Nucleus accumbens (tissue), 56 donors: ENCODE measurements around the gene PKP1.

Source experiments
- DNase-seq, 56 donors: peaks; one replicate each; lab custom pipeline; 2025; lab: John Stamatoyannopoulos, UW

Gene PKP1

DNA sequence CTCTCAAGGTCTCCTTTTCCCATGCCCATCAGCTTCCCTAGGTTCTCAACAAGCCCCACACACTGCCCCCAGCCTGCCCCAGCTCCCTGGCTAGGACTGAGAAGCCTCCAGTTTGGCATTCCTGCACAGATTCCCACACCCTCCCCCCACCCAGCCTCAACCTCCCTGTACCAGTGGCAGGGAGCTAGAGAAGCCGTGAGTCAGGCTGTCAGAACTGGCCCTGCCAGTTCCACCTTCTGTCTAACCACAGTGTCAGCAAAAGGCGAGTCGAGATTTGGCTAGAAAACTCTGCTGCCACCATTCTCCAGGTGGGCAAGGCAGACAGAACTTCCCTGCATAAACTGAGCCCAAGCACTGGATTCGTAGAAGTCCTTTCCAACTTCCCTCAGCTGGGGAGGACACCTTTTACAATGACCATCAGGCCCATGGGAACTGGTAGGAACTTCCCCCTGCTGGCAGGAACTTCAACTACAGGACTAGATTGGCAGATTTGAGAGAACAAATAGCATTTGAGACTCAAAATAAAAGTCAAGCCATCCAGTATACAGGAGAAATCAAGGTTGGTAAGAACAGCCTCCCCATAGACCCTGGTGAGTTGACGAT, 63.1 kb downstream of the PKP1 start:
- peak in 4 of 56 donors; percentile 2 to 8 (median 3) for DNase-seq

DNA sequence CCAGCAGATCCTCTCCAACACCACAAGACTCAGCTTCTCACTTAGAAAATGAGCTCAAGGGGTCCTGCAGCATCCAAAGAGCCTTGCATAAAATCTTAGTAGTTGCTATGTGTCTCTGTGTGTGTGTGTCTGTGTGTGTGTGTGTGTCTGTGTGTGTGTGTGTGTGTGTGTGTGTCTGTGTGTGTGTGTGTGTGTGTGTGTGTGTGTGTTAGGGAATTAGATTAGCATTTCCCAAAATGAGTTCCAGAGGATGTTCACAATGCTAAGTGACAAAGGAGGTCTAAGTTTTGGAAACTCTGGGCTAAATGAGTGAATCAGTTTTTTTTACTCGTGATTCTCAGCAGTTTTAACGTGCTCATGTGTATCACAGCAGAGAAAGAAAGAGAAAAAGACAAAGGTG, 63.7 kb downstream of the PKP1 start:
- no peak for DNase-seq

DNA sequence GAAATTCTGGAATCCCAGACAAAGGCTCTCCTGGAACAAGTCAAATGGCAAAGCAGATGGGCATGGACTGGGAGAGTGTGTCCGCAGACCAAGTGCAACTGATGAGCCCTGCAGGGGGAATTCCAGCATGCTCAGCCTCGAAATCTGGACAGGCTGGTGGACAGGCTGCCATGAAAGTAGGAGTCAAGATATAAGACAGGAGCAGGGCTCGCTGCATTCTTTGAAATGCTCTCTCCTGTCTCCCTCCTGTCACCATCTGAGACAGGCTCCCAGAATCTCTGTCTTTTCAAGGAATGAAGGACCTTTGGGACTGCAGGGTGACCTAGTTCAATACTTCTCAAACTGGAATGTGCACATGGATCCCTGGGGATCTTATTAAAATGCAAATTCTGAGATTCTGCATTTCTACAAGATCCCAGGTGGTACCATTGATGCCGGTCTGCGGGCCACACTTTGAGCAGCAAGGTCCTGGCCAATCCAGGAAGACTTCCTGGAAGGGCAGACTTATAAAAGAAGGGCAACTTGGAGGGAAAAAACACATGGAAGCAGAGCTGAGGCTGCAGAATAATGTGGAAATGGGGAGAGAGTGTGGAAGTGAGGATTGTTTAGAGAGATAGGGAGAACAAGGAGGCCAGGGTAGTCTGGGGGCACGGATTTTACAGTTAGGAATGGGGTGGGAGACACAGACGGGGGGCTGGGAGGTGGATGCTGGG, 64.3 kb downstream of the PKP1 start:
- DNase-seq, result no peak

DNA sequence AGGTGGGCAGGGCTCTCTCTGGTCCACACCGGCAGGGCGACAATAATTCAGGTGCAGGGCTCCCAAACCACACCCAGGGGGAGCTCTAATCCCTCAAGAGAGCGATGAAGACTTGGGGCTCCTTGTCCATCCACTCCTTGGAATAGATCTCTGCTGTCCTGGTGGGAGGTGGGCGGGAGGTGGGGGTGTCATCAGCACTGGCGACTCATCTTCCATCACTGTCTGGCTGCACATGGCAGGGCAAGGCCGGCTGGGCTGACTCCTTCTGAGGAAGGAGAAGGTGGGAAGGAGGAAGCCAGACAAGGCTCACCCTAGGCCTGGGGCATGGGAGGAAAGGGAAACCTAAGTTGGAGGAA, 64.9 kb downstream of the PKP1 start:
- peak in 3 of 56 donors; percentile 1 to 23 (median 11) for DNase-seq

DNA sequence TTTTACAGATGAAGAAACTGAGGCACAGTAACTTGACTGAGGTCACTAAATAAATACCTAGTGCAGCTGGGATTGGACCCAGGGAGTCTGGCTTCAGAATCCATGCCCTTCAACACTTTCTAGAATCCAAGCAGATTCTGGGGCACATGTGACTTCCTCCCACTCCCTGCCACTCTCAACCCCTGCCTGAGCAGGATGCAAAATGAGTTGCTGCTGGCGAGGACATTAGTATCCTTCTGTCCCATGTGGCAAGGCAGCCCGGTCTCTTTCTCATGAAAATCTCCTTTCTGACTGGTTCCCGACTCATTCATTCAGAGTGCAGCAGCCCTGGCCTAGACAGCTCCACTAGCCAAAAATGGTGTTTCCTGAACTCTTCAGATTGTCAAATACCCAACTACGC, 65.8 kb downstream of the PKP1 start:
- peak in 17 of 56 donors; percentile 5 to 59 (median 28) for DNase-seq

DNA sequence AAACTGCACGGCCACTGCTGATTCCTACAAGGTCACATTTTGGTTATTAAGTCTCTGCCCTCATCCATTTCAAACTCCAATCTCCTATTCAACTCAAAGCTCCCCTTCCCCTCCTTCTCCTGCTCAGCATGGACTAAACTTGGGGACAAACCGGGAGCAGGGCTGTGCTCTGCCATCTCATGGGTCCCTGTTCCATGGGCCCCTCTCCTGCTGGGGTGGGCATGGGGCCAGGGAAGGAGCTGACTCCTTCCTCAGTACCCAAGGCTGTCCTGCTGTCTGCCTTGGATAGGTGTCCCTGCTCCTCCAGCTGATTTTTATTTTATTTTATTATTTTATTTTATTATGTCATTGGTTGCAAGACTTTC, 67.0 kb downstream of the PKP1 start:
- DNase-seq, result no peak

DNA sequence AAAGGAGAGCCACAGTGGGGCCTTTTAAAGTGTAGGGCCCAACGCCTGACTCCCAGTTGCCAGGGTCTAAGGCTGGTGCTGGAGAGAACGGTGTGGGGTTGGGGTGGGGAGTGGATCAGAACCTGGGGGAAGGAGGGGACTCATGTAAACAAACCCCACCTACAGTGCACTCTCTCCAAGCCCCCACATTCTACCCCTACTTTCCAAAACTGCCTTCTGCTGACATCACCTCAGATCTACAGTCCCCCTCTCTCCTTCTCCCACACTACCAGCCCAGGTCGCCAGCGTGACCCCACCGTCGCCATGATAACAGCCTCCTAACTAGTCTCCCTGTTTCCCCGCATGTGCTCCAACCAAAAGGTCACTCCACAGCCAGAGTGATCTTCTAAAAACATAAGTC, 67.6 kb downstream of the PKP1 start:
- DNase-seq, result no peak

DNA sequence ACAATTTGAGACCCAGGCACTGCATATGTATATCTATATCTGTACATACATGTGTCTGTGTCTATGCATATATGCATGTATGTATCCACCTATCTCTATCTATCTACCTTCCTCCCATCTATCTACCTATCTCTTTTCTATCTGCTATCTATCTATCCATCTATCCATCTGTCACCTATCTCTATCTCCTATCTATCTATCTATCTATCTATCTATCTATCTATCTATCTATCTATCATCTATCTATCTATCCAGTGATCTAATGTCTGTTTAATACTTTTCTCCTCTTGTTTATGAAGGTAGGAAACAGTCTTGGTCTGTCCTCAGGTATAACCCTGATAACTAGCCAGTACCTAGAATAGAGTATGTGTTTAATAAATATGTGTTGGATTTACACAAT, 68.3 kb downstream of the PKP1 start:
- no peak for DNase-seq

DNA sequence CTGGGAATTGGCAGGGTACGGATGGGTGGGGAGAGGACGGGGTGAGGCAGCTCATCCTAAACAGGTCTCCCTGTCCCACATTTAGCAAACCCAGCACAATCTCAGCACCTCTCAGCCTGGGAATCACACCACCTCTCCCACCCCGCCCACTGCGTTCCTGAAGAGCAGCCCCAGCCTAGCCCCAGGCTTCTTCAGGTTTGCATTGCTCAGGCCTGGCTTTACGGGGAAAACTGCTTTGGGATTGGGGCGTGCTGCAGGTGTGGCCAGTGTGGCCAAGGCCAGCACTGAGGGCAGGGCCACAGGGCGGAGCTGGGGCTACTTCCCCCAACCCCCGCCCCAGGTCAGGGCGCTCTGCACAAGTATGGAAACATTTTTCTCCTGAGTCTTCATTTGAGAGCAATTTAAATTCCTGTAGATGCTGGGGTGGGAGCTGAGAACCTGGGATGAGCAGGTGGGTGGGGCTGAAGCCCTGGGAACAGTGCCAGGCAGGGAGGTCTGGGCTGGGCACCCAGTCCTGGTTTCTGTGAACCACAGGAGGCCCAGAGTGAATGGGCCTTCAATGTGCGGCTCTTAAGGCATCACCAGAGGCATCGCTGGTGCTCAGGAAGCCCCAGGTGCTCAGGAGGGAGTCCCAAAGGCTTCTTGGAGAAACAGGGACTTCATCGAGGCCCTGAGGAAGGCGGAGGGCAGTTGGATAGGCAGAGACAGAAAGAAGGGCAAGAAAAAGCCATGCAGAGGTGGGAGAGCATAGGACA, 70.1 kb downstream of the PKP1 start:
- DNase-seq, result no peak

DNA sequence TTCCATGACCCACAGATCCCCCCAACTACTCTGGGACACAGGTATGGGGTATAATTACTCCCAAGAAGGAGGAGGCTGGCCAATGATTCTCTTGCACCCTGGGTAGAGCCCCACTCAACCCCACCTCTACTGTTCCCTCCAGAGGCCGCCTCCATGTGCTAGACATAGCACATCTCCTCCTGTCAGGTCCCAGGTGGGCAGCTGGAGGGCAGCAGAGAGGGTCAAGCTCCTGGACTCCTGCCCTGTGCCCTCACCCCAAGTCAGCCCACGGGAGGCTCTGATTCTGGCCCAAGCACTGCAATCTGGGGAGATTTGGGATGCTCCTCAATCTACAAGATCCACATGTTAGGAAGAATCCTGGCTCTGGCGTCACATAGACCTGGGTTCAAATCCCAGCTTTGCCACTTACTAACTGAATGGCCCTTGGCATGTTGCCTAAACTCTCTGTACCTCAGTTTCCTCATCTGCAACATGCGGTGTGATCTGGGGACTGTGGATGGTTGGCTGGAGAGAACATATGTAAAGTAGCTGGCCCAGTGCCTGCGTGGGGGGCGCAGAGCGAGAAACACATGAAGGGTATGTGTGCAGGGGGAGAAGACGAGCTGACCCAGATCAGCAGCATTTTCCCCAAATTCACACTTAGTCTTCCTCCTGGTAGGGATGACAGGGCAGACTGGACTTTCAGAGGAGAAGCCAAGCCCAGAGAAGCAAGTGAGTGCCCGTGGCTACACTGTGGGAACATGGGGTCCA, 71.0 kb downstream of the PKP1 start:
- no peak for DNase-seq

DNA sequence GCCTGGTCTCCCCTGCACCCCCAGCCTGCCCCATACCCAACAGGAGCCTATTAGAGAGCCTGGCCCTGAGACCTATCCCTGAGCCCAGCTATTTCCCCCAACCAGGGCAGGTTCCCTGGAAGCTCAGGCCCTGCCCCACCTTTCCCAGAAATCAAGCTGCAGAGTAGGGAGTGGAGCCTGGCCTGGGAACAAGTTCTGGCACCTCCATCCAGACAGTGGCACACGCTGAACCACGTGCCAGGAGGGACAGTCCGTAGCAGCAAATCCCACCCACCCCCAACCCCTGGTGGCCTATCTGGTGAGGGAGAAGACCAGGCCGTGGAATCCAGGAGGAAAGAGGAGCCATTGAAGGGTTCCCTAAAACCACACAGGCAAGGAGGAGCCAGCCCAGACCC, 71.6 kb downstream of the PKP1 start:
- DNase-seq, result no peak

DNA sequence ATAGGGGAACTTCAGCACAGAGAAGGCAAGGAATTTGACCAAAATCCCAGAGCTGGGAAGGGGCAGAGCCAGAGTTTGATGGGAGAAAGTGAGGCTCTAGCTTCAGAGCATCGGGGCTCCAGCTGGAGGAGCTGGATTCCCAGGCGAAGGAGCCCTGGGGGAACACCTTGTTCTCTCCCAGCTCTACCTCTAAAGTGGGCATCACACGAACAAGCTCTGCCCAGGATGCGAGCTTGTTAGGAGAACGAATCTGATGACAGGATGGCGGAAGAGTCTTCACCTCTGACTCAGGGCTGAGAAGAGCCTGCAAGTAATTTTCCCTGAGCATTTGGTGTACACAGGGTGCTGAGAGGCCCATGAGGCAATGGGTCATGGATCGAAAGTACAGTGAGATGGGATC, 72.2 kb downstream of the PKP1 start:
- no peak for DNase-seq

DNA sequence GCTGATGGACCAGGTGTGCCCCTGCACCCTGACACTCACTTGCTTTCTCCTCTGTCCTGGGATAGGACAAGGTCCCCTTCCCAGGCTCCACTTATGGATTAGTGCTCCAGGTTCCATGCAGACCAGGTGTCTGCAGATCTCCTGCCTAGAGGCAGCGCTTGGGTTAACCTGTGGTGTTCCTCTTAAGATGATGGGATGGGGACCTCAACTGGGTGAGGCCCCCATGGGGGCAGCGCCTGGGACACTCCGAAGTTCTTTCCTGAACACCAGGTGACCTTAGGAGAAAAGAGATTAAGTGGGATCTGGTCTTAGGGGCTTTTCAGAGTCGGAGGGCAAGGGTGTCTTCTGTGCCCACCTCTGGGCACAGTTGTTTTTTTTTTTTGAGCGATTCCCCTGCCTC, 72.9 kb downstream of the PKP1 start:
- DNase-seq, result no peak

DNA sequence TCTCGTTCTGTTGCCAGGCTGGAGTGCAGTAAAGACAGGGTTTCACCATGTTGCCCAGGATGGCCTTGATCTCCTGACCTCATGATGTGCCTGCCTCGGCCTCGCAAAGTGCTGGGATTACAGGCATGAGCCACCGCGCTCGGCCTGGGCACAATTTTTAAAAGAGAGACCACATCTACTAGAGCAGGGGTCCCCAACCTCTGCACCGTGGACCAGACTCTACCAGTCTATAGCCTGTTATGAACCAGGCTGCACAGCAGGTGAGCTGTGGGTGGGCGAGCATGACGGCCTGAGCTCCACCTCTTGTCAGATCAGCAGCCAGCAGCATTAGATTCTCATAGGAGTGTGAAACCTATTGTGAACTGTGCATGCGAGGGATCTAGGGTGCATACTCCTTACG, 73.4 kb downstream of the PKP1 start:
- no peak for DNase-seq

DNA sequence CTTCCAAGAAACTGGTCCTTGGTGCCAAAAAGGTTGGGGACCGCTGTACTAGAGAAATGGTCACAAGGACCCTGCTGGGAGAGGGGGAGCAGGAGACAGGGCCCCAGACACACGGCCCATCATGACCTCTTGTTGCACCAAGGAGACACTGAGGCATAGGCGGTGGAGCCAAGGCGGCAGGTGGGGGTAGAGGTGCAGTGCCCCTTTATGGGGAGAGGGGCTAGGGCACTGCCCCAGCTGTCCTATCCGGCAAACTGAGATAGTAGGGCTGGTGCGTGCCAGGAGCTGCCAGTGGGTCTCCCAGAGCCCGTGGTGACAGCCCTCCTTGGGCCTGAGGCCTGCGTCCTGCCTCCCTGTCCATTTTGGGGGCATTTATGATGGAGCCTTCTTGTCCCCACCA, 73.9 kb downstream of the PKP1 start:
- DNase-seq, result no peak

DNA sequence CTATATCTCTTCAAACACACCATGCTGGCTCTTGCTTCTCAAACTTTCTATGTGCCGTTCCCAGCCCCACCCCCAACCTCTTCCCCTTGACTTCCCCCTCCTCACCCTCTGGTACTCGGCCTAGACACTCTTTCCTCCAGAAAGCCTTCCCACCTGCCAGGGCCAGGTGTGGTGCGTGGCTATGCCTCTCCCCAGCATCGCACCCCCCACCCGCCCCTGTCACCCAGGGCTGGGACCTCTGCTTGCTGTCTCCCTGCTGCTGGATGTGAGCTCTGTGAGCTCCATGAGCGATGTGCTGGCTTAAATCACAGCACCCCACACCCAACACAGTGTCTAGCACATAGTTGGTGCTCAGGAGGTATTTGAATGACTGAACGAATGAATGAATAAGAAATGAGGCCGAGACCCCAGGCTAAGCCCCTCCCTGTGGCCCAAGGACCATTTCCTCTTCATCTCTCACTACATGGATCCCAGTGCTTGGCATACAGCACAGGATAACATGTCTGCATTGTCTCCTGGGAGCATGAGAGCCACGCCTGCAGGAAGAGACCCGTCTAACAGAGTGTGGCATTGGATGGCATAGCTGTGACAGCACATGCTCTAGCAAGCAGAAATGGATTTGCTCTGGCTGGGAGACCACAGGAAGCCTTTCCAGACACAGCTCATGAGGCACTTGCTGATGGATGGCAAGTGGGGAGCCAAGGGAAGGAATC, 74.5 kb downstream of the PKP1 start:
- no peak for DNase-seq

DNA sequence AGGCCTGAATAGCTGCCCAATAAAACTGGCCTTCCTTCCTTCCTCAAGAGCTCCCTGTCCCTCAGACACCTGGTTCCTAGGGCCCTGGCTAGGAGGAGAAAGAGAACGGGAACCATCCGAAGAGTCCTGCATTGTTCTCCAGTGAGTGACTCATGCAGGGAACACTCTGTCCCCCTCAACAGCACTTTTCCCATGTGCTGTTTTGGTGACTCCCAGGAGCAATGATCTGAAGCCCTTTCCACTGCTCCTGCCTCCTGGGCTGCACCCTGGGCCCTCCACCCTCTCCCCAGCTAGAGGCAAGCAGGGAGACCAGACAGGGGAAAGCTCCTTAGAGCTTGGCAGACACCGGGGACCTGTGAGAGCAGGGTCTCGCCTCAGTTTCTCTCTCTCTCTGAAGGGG, 75.3 kb downstream of the PKP1 start:
- no peak for DNase-seq

DNA sequence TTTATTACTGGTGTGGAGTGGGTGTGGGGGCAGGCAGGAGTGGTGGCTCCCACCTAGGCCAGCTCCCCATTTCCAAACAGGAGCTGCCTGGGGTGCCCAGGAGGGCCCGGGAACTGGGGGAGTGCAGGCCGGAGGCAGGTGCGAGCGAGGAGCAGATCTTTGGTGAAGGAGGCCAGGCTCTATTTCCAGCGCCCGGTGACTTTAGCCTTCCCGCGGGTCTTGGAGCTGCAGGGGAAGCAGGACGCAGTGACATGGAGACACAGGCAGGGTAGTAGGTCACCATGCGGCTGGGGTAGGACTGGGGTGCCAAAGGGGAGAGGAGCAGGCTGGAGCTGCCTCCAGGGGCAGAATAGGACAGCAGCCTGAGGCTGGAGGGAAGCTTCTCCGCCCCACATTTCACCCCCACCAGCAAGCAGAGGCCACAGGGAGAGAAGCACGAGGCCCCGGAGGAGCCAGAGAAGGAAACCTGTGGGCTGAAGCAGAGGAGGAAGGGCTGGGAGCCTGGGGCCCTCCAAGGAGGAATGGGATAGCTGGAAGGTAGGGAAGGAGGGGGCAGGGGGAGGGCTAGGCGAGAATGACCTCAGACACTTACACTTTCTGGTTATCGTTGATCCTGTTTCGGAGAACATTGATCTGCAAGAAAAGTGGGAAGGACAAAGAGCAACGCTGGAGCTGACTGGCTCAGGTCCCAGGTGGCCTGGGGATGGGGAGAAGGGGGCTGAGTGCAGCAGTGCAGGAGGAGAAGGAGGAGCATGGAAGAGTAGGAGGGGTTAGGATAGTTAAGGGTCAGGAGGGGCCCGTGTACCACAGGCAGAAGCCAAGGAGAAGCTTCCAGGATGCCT, 75.9 kb downstream of the PKP1 start:
- DNase-seq, result no peak

DNA sequence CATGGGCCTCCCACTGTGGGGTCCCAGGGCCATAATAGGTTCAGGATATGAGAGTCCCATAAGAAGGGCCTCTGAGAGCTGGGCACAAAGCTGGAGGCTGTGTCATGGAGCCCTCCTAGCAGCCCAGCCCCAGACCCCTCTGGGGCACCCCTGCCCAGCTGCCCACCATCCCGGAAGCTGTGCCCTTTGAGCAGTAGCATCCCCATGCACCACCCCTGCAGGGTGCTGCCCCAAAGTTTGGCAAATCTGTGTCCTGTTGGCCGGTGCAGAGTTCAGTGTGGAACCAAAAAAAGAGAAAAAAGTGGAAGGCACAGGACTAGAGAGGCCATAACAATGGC, 76.5 kb downstream of the PKP1 start:
- DNase-seq, result no peak

DNA sequence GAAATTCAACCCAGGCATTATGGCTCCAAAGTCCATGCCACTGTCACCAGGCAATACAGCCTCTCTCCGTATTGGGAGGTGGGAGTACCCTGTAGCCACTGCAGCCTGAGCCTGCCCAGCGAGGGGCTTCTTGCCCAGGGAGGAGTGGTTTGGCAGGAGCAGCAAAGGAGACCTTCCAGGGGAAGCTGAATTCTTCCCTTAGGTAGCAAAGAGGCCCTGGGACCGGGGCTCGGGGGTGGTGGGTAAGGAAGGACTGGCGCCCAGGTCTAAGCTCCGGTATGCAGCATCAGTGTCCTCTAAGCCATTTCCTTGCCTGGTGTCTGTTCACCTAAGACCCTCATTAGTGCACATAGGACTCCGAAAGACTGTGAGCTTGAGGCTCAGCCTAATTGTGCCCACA, 77.2 kb downstream of the PKP1 start:
- no peak for DNase-seq
